ENCODE results near the gene CTNNA1. TPM values are rescaled to one million over a fixed set of nuclear protein-coding genes. Genes with fewer than 3 reads are reported as not detected.

The CTNNA1 gene
- total RNA-seq, 2 donors from 2014 or later: 400 to 483 TPM

- Histone ChIP-seq H3K4me1 (no peaks in the 10 kb centered on the region), H3K27ac (no peak overlapping the region), H3K9me3 (no peaks in the 10 kb centered on the region), H3K4me3 (no peak overlapping the region), H3K27me3 (no peaks in the 10 kb centered on the region), H3K36me3 (no peaks in the 10 kb centered on the region), H3K9ac (ENCODE audit: low read depth in 2 of 2, low read length in 2 of 2) (no peak overlapping the region)
- DNase-seq: no peak
- TF ChIP-seq CTCF (IDR thresholded peaks at IDR 0.05): no peak
- intact Hi-C loops (cut with DNase I): no loop called here
Measured at GRCh38 chr5:138968601-138969000, 215.4 kb downstream of the CTNNA1 start.

- no peaks in the 10 kb centered on the region for H3K36me3 ChIP-seq
- no peak for TF ChIP-seq CTCF (IDR thresholded peaks at IDR 0.05)
- intact Hi-C loops (cut with DNase I): no loop called here
Measured at GRCh38 chr5:138969323-138970002, 216.2 kb downstream of the CTNNA1 start.

GRCh38 chr5:138972230-138972629 lies 219.0 kb downstream of the CTNNA1 start:
- Histone ChIP-seq H3K9ac (ENCODE audit: low read depth in 2 of 2, low read length in 2 of 2) (no peak overlapping the region), H3K36me3 (no peaks in the 10 kb centered on the region), H3K4me3 (no peak overlapping the region), H3K9me3 (no peaks in the 10 kb centered on the region), H3K27ac (no peak overlapping the region), H3K27me3 (no peaks in the 10 kb centered on the region), H3K4me1 (no peaks in the 10 kb centered on the region)
- no peak for DNase-seq
- TF ChIP-seq CTCF (IDR thresholded peaks at IDR 0.05): no peak
- intact Hi-C loops (cut with DNase I): no loop called here

More at GRCh38 chr5:138969323-138970002, 216.2 kb downstream of the CTNNA1 start:
- Histone ChIP-seq H3K4me3 (no peak overlapping the region), H3K27me3 (no peaks in the 10 kb centered on the region), H3K9ac (ENCODE audit: low read depth in 2 of 2, low read length in 2 of 2) (no peak overlapping the region), H3K27ac (no peak overlapping the region), H3K4me1 (no peaks in the 10 kb centered on the region), H3K9me3 (no peaks in the 10 kb centered on the region)
- no peak for DNase-seq

- Histone ChIP-seq H3K4me1 (no peaks in the 10 kb centered on the region), H3K36me3 (no peaks in the 10 kb centered on the region), H3K9ac (ENCODE audit: low read depth in 2 of 2, low read length in 2 of 2) (no peak overlapping the region), H3K27me3 (no peaks in the 10 kb centered on the region), H3K27ac (no peak overlapping the region), H3K4me3 (no peak overlapping the region), H3K9me3 (no peaks in the 10 kb centered on the region)
- intact Hi-C loops (cut with DNase I): no loop called here
- DNase-seq: no peak
- TF ChIP-seq CTCF (IDR thresholded peaks at IDR 0.05): no peak
Measured at GRCh38 chr5:138972836-138973235, 219.6 kb downstream of the CTNNA1 start.

GRCh38 chr5:138974227-138975063 lies 221.2 kb downstream of the CTNNA1 start:
- no peak overlapping the region for H3K27ac ChIP-seq
- H3K4me3 ChIP-seq: no peak overlapping the region
- no peak for TF ChIP-seq CTCF (IDR thresholded peaks at IDR 0.05)
- no peak overlapping the region for H3K9ac ChIP-seq (ENCODE audit: low read depth in 2 of 2, low read length in 2 of 2)
- no peak for DNase-seq
- no peaks in the 10 kb centered on the region for H3K27me3 ChIP-seq
- intact Hi-C loops (cut with DNase I): no loop called here
- H3K4me1 ChIP-seq: no peaks in the 10 kb centered on the region
- no peaks in the 10 kb centered on the region for H3K9me3 ChIP-seq
- no peaks in the 10 kb centered on the region for H3K36me3 ChIP-seq
